Hematopoietic multipotent progenitor cell treated with erythropoietin and hydrocortisone succinate and interleukin-3 and kit ligand, for 8 days (in vitro differentiated cells): ENCODE results near the gene FOXRED1.
A peak's percentile ranks its signal among the peaks of the same experiment; 100 is the strongest.
"Not testable (repeated sequence)": the region's sequence is repeated elsewhere in the genome, so short reads cannot be mapped to it uniquely, and the experiment has no call there.

Source experiments
- DNase-seq: peaks from one replicate; pipeline ENCODE4 v3.0.0-alpha.2; 2015

Gene FOXRED1

DNA sequence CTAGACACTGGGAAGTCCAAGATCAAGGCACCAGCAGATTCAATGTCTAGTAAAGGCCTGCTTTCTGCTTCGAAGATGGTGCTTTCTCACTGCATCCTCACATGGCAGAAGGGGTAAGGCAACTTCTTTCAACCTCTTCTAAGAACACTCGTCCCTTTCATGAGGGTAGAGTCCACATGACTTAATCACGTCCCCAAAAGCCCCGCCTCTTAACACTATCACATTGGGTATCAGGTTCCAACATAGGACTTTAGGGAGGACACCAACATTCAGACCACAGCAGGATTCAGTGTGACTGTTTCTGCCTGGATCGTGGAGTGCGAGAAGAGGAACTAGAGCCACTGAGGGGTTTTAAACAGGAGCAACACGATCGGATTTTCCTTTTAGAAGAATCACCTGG lies 10.2 kb downstream of the FOXRED1 start:
- DNase-seq: peak; percentile 32

GRCh38 chr11:126280595-126280994 lies 11.6 kb downstream of the FOXRED1 start:
- DNase-seq: no peak

GRCh38 chr11:126281245-126281644 lies 12.3 kb downstream of the FOXRED1 start:
- no peak for DNase-seq

- no peak for DNase-seq
Observed at GRCh38 chr11:126281666-126282175, 12.8 kb downstream of the FOXRED1 start.

- peak; percentile 32 for DNase-seq
Observed at GRCh38 chr11:126282361-126282735, 13.4 kb downstream of the FOXRED1 start.

- DNase-seq: peak; percentile 55
Observed at GRCh38 chr11:126282736-126283591, 14.0 kb downstream of the FOXRED1 start, which contains the start of gene TIRAP. Gene TIRAP, plus strand, starts transcription at chr11:126283093. Its CDS starts 7,802 bp downstream, at chr11:126290895.

DNA sequence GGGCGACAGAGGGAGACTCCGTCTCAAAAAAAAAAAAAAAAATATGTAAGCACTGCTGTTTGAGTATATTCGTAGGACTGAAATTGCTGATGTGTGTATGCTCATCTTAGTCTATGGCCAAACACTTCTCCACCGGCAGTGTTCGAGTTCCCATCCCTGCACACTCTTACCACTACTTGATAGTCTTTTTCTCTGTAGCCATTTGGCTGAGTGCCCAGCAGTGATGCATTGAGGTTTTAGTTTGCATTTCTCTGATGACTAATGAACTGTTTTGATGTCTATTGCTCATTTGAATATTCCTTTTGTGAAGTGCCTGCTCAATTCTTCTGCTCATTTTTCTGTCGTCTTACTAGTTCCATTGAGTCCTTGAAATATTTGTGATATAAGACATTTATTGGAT lies 15.9 kb downstream of the FOXRED1 start:
- DNase-seq: peak; percentile 93

DNA sequence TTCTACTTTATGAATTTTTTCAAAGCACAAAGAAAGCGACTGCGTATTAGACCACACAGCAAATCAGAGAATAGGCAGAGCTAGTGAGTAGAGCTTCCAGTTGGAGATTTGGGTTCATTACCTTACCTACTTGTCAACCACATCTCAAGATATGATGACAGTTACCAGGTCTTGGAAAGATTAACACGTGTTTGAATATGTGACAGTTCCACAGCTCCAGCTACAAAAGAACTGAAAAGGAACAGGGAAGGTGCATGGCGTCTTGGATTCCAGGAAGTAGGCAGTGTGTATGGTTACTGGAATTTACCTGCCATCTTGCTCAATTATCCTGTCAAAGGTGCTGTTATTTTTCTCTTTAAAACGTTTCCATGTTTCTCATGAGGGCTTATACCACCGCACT lies 19.3 kb downstream of the FOXRED1 start:
- no peak for DNase-seq

- DNase-seq: no peak
Observed at GRCh38 chr11:126290887-126291286, 21.9 kb downstream of the FOXRED1 start.

- DNase-seq: no peak
Observed at GRCh38 chr11:126293726-126294125, 24.8 kb downstream of the FOXRED1 start.

- no peak for DNase-seq
Observed at GRCh38 chr11:126297004-126297403, 28.1 kb downstream of the FOXRED1 start.

GRCh38 chr11:126303623-126304456 lies 34.9 kb downstream of the FOXRED1 start, which contains the start of gene DCPS:
Gene DCPS, plus strand, starts transcription at chr11:126304060. Its CDS starts 21 bp downstream, at chr11:126304081.
- peak; percentile 85 for DNase-seq

- peak; percentile 30 for DNase-seq
Observed at GRCh38 chr11:126304457-126305075, 35.6 kb downstream of the FOXRED1 start.

DNA sequence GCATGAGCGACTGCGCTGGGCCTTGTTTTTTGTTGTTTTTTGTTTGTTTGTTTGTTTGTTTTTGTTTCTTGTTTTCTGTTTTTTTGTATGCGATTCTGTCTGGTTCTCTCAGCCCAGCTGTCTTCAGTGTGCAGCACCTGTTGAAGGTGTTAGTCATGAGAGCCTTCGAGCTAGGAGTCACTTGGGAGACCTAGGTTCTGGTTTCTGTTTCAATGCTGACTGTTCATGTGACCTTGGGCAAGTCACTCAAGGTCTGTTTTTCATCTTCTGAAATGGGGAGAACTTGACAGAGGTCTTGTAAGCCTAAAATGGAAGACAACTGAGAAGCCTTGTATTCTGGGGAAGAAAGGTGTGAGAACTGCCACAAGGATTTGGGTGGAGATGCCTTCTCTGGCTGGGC lies 36.7 kb downstream of the FOXRED1 start:
- DNase-seq: no peak

GRCh38 chr11:126307706-126308105 lies 38.8 kb downstream of the FOXRED1 start:
- DNase-seq: peak; percentile 69

GRCh38 chr11:126308271-126308671 lies 39.3 kb downstream of the FOXRED1 start:
- no peak for DNase-seq

DNA sequence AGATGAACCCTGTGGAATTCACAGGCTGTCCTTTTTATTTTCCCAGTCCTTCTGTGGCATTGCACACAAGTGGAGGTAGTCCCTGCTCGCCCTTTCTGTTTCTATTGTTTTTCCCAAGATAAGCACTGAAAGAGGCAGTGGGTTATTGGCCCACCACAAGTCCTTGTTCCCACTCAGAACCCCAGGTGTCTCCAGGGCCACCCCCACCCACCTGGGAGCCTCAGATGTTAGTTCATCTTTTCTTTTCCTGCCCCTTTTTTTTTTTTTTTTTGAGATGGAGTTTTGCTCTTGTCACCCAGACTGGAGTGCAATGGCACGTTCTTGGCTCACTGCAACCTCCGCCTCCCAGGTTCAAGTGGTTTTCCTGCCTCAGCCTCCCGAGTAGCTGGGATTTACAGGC lies 39.8 kb downstream of the FOXRED1 start:
- DNase-seq: not testable (repeated sequence)

DNA sequence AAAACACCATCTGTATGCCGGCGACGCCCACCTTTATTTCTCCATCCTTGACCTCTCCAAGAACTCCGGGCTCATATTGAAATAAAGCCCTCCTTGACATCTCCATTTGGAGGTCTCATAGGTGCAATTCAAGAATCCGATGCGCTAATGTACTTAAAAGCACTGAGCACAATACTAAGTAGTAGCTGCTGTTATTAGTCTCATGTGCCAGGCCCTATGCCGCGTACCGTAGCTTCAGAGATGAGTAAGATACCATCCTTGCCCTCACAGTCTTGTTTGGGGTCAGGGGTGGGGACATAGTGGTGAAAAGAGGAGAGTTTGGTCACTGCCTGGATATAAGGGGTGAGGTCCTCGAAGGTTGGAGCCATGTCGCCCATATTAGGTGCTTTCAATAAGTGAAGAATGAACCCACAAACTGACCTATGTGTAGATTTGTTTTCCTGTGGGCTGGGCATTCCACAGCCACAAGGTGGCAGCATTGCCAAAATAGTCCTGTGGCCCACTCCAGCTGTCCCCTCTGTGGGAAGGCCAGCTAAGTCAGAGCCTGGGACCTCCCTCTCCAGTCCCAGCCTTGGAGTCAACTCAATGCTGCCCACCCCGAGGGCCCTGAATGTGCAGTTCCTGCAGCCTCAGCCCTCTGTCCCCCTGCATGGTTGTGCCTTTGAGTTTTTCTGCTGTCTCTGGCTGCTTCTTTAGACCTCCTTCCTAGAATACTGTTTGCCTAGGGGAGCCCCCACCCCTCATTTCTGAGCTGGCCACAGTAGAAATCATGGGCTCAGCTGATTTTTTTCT lies 41.4 kb downstream of the FOXRED1 start:
- DNase-seq: peak; percentile 79

GRCh38 chr11:126310992-126311310 lies 42.0 kb downstream of the FOXRED1 start:
- DNase-seq: no peak

DNA sequence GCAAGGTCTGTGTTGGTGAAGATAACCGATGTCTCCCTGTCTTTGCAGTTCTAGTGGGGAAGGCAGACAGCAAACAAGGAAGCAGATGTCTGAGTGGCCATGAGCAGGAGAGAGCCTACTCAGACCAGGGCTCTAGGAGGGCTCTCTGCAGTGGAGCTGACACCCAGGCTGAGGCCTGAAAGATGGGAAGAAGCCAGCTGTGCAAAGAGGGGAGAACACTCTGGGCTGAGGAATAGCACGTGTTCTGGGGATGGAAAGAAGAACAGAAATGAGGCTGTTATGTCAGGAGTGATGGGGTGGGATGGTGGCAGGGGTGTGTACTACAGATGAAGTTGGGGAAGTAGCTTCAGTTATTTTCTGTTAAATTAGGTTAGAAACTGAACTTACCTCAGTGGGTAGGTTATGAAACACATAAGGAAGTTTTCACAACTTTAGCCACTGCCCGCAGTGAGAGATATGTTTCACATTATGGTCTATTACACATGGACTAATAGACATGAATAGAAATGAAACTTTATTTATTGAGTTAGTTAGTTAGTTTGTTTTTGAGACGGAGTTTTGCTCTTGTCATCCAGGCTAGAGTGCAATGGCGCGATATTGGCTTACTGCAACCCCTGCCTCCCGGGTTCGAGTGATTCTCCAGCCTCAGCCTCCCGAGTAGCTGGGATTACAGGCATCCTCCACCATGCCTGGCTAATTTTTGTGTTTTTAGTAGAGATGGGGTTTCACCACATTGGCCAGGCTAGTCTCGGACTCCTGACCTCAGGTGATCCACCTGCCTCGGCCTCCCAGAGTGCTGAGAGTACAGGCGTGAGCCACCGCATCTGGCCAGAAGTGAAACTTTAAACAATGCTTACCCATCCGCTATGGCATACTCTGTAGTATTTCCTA lies 42.7 kb downstream of the FOXRED1 start:
- peak; percentile 26 for DNase-seq

DNA sequence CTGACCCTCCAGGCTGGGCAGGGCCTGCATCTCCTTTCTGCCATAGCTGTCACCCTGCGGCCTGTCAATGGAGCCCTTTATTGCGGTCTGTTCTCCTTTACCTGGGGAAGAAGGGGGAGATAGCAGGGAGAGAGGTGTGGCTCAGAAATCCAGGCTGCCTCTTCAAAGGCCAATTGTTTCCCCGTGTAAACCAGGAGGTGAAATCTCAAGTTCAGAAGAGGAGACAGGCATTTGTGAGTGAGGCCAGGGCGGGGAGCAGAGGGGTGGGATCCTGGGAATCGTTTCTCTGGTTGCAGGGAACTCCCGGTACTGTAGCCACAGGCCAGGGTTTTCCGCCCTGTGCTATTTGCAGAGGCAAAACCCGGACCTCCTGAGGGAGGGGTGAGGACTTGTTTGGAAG lies 44.0 kb downstream of the FOXRED1 start:
- DNase-seq: no peak
